ENCODE results near the gene SIN3A.

DNA sequence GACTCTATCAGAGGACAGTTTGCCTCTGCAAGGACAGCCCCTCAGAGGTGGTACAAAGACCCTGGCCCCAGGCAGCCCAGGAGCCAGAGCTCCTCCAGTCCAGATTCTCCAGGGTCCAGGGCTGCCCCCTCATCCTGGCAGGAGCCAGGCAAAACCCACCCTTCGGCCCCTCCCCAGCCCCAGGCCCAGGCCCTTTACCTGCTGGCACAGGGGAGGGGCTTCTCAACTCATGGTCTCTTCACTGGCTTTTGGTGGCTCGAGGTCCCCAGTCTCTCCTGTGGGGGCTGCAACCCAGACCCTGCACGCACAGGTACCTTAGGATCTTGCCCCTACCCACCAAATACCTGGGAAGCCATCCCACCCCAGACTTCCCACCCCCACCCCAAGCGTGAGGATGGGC lies 96.1 kb downstream of the SIN3A start:
- TF ChIP-seq, protein P1, sequence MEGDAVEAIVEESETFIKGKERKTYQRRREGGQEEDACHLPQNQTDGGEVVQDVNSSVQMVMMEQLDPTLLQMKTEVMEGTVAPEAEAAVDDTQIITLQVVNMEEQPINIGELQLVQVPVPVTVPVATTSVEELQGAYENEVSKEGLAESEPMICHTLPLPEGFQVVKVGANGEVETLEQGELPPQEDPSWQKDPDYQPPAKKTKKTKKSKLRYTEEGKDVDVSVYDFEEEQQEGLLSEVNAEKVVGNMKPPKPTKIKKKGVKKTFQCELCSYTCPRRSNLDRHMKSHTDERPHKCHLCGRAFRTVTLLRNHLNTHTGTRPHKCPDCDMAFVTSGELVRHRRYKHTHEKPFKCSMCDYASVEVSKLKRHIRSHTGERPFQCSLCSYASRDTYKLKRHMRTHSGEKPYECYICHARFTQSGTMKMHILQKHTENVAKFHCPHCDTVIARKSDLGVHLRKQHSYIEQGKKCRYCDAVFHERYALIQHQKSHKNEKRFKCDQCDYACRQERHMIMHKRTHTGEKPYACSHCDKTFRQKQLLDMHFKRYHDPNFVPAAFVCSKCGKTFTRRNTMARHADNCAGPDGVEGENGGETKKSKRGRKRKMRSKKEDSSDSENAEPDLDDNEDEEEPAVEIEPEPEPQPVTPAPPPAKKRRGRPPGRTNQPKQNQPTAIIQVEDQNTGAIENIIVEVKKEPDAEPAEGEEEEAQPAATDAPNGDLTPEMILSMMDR (conservative IDR thresholded peaks at IDR 0.05; ENCODE audit: low read depth in 2 of 2), result no peak
- TF ChIP-seq EZH2 (IDR thresholded peaks at IDR 0.05; ENCODE audit: low read depth, unreplicated experiment) (no peak), CREB1 (CRISPR knock-in tag; IDR thresholded peaks at IDR 0.05; ENCODE audit: low read depth) (no peak), EZH2phosphoT487 (IDR thresholded peaks at IDR 0.05; ENCODE audit: unreplicated experiment) (no peak), POLR2AphosphoS5 (IDR thresholded peaks at IDR 0.05; ENCODE audit: low read depth) (no peak)
- TF ChIP-seq, protein P2, sequence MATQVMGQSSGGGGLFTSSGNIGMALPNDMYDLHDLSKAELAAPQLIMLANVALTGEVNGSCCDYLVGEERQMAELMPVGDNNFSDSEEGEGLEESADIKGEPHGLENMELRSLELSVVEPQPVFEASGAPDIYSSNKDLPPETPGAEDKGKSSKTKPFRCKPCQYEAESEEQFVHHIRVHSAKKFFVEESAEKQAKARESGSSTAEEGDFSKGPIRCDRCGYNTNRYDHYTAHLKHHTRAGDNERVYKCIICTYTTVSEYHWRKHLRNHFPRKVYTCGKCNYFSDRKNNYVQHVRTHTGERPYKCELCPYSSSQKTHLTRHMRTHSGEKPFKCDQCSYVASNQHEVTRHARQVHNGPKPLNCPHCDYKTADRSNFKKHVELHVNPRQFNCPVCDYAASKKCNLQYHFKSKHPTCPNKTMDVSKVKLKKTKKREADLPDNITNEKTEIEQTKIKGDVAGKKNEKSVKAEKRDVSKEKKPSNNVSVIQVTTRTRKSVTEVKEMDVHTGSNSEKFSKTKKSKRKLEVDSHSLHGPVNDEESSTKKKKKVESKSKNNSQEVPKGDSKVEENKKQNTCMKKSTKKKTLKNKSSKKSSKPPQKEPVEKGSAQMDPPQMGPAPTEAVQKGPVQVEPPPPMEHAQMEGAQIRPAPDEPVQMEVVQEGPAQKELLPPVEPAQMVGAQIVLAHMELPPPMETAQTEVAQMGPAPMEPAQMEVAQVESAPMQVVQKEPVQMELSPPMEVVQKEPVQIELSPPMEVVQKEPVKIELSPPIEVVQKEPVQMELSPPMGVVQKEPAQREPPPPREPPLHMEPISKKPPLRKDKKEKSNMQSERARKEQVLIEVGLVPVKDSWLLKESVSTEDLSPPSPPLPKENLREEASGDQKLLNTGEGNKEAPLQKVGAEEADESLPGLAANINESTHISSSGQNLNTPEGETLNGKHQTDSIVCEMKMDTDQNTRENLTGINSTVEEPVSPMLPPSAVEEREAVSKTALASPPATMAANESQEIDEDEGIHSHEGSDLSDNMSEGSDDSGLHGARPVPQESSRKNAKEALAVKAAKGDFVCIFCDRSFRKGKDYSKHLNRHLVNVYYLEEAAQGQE (IDR thresholded peaks at IDR 0.05; ENCODE audit: unreplicated experiment), result no peak

Data from GM23338 (cell line).